Limb (tissue), 2 donors: ENCODE data around the gene LDLRAP1.

Experiments used
- DNase-seq, 2 donors: peaks; one replicate each; pipeline ENCODE4 v3.0.0-alpha.2; 2016; ENCODE audit errors: extremely low spot score in 2 of 2

The LDLRAP1 gene

GRCh38 chr1:25543005-25543424, 391 bp upstream of the LDLRAP1 start:
- no peak for DNase-seq

GRCh38 chr1:25544243-25544764, 898 bp downstream of the LDLRAP1 start:
- no peak for DNase-seq

- no peak for DNase-seq
These were observed 1.4 kb downstream of the LDLRAP1 start for GRCh38 chr1:25544819-25545218.

GRCh38 chr1:25545767-25546166, 2.4 kb downstream of the LDLRAP1 start:
- no peak for DNase-seq

GRCh38 chr1:25546193-25546592, 2.8 kb downstream of the LDLRAP1 start:
- DNase-seq: no peak

- no peak for DNase-seq
These were observed 5.2 kb downstream of the LDLRAP1 start for GRCh38 chr1:25548601-25549000.

- DNase-seq: peak in 1 of 2 donors; percentile 19
These were observed 6.1 kb downstream of the LDLRAP1 start for GRCh38 chr1:25549273-25550154.

- no peak for DNase-seq
These were observed 6.7 kb downstream of the LDLRAP1 start for GRCh38 chr1:25550155-25550506.

- no peak for DNase-seq
These were observed 7.4 kb downstream of the LDLRAP1 start for GRCh38 chr1:25550683-25551310.

- DNase-seq: no peak
These were observed 10.5 kb downstream of the LDLRAP1 start for GRCh38 chr1:25553749-25554429.

- no peak for DNase-seq
These were observed 11.0 kb downstream of the LDLRAP1 start for GRCh38 chr1:25554430-25554780.

GRCh38 chr1:25554886-25555752, 11.7 kb downstream of the LDLRAP1 start:
- peak in 1 of 2 donors; percentile 22 for DNase-seq

- no peak for DNase-seq
These were observed 12.3 kb downstream of the LDLRAP1 start for GRCh38 chr1:25555753-25556092.

GRCh38 chr1:25556132-25556670, 12.8 kb downstream of the LDLRAP1 start:
- DNase-seq: no peak

- no peak for DNase-seq
These were observed 13.5 kb downstream of the LDLRAP1 start for GRCh38 chr1:25556791-25557476.

- no peak for DNase-seq
These were observed 14.1 kb downstream of the LDLRAP1 start for GRCh38 chr1:25557543-25557942.

GRCh38 chr1:25559031-25559430, 15.6 kb downstream of the LDLRAP1 start:
- DNase-seq: no peak

GRCh38 chr1:25560001-25560400, 16.6 kb downstream of the LDLRAP1 start:
- DNase-seq: peak in 1 of 2 donors; percentile 24

- DNase-seq: no peak
These were observed 17.4 kb downstream of the LDLRAP1 start for GRCh38 chr1:25560788-25561187.

GRCh38 chr1:25561421-25562100, 18.2 kb downstream of the LDLRAP1 start:
- no peak for DNase-seq
